ENCODE measurements around the gene RPL18A. TPM values are rescaled to one million over a fixed set of nuclear protein-coding genes. Genes with fewer than 3 reads are reported as not detected.

RPL18A gene
- total RNA-seq, 1 donor from 2014 or later, result 2,842 TPM

Other genes with a start within 250 kb of the RPL18A start
- 0.02 TPM in 1 of 2 replicates, not detected in the other for gene UNC13A, start 171.6 kb upstream of the RPL18A start, total RNA-seq
- gene MAP1S, start 140.4 kb upstream of the RPL18A start, total RNA-seq, result 66.7 and 80.3 TPM in 2 replicates
- gene FCHO1, start 108.4 kb upstream of the RPL18A start, total RNA-seq, result 74.7 and 75.6 TPM in 2 replicates
- gene B3GNT3, start 64.8 kb upstream of the RPL18A start, total RNA-seq, result not detected in 2 replicates
- gene INSL3, start 38.4 kb upstream of the RPL18A start, total RNA-seq, result 6.2 and 6.9 TPM in 2 replicates
- gene JAK3, start 11.9 kb upstream of the RPL18A start, total RNA-seq, result 212 and 221 TPM in 2 replicates
- 0.69 and 0.75 TPM in 2 replicates for gene SLC5A5, start 12.0 kb downstream of the RPL18A start, total RNA-seq
- gene CCDC124, start 73.1 kb downstream of the RPL18A start, total RNA-seq, result 116 and 123 TPM in 2 replicates
- gene KCNN1, start 107.2 kb downstream of the RPL18A start, total RNA-seq, result 0.14 and 0.16 TPM in 2 replicates
- 39.2 and 40.5 TPM in 2 replicates for gene ARRDC2, start 148.3 kb downstream of the RPL18A start, total RNA-seq
- gene IL12RB1, start 227.0 kb downstream of the RPL18A start, total RNA-seq, result 41.4 and 43.3 TPM in 2 replicates
- 16.6 and 17.2 TPM in 2 replicates for gene MAST3, start 237.9 kb downstream of the RPL18A start, total RNA-seq

Data from activated T-helper 2 cell treated with anti-CD3 and anti-CD28 coated beads, Interferon-gamma antibody, Interleukin-2, Interleukin-4, amounts not matched to agents 10 μg/mL and 5 μg/mL and 100 μg/mL, durations not matched to agents 14 hours and 24 hours and 36 hours (primary cell).